Stomach (tissue), 9 donors: ENCODE results near the gene PRMT3. TPM values are rescaled to one million over a fixed set of nuclear protein-coding genes. Genes with fewer than 3 reads are reported as not detected.

ENCODE experiments used
- DNase-seq, 2 donors: peaks; one replicate each; pipeline versions ENCODE4 v3.0.0 to v3.0.0-alpha.2; 2013 to 2019
- H3K27ac ChIP-seq, 5 donors: fragments of 200-600 bp in 4 of 5; sonication (generic) in 4 of 5; one replicate each; pipeline ENCODE4 v1.5.1; 2013 to 2019; ENCODE audit warnings: mild to moderate bottlenecking in 1 of 5, moderate library complexity in 1 of 5
- H3K27me3 ChIP-seq, 3 donors: fragments of 200-600 bp; sonication (generic); one replicate each; pipeline ENCODE4 v1.5.1; 2017 to 2019; ENCODE audit warnings: mixed run types in 1 of 3
- H3K36me3 ChIP-seq, 4 donors: fragments of 200-600 bp; sonication (generic); 1 replicate in 3 of 4; 2 replicates in 1 of 4; pipeline ENCODE4 v1.5.1; 2016 to 2019
- H3K4me1 ChIP-seq, 4 donors: fragments of 200-600 bp; sonication (generic); one replicate each; pipeline ENCODE4 v1.5.1; 2016 to 2019
- H3K4me3 ChIP-seq, 4 donors: fragments of 200-600 bp; sonication (generic) in 3 of 4; one replicate each; pipeline ENCODE4 v1.5.1; 2016 to 2019; ENCODE audit warnings: mild to moderate bottlenecking in 1 of 4
- H3K9me3 ChIP-seq, 4 donors: fragments of 200-600 bp; sonication (generic); one replicate each; pipeline ENCODE4 v1.5.1; 2016 to 2019
- EP300 ChIP-seq: sonication (generic); formaldehyde crosslinking; IDR thresholded peaks from one replicate; pipeline ENCODE4 v1.6.1; 2017; ENCODE audit warnings: antibody characterized with exemption
- POLR2A ChIP-seq, 4 donors: fragments of 450-650 bp; IDR thresholded peaks; one replicate each; pipeline ENCODE4 v1.6.1; 2016; ENCODE audit warnings: antibody characterized with exemption in 4 of 4, control low read depth in 2 of 4, mild to moderate bottlenecking in 1 of 4, moderate library complexity in 1 of 4
- POLR2AphosphoS5 ChIP-seq, 3 donors: sonication (generic); formaldehyde crosslinking; IDR thresholded peaks; one replicate each; pipeline ENCODE4 v1.6.1; 2016; ENCODE audit warnings: antibody characterized with exemption in 3 of 3
- WGBS, 5 donors: extraction: QIAGEN DNeasy Blood & Tissue Kit in 3 of 5; methylation state at CpG; one replicate each; pipeline versions ENCODE4 v1.1.5 to v1.1.7; 2013 to 2018; 5-methylcytosine and 5-hydroxymethylcytosine counted together
- intact Hi-C: fragments of 100-400 bp; cut with DNase I; formaldehyde crosslinking; loops from one replicate; pipeline ENCODE4 v1.15.1; 2023; ENCODE audit warnings: low total_unique reads
- polyA plus RNA-seq, 3 donors: library from polyadenylated mRNA; stranded (reverse); fragments of 200-250 nt; gene quantifications; one replicate each; pipeline ENCODE4 v1.2.3, GENCODE V29; 2013
- total RNA-seq, 5 donors: library from RNA; depleted of rRNA; stranded (reverse); fragments of >200 nt; gene quantifications; one replicate each; pipeline versions ENCODE4 v1.1.0 to v1.2.3, GENCODE V29; 2014 to 2016
- TF ChIP-seq, protein P1 (sequence below), 7 experiments: fragments of 450-650 bp in 4 of 7; fragments of 200-600 bp in 3 of 7; sonication (generic) in 3 of 7; IDR thresholded peaks; one replicate each; pipeline ENCODE4 v1.5.1; 2016 to 2019; ENCODE audit warnings: antibody characterized with exemption in 7 of 7, control low read depth in 2 of 7, mild to moderate bottlenecking in 1 of 7
- donor health status: healthy with polysubstance abuse.
- donor health status: Bipolar disorder and iron deficiency.
- donor health status: healthy.

PRMT3 gene
- total and polyA plus RNA-seq, 8 donors: 4.7 to 54.5 (median 9.7) TPM

DNA sequence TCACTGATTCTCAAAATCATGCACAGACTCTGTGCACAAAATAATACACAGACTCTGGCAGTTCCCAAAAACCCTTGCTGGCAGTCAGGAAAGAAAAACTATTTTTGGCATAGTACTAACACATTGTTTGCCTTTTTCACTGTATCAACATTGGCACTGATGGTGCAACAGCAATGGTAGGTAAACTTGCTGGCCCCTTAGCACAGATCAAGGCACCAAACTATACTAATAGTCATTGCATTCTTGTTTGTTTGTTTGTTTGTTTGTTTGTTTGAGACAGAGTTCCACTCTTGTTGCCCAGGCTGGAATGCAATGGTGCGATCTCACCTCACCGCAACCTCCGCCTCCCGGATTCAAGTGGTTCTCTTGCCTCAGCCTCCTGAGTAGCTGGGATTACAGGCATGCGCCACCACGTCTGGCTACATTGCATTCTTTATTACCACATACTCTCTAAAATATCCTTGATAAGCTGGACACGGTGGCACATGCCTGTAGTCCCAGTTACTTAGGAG is 130.9 kb downstream of the PRMT3 start:
- Histone ChIP-seq H3K36me3 (no peaks in the 10 kb centered on the region), H3K4me1 (no peaks in the 10 kb centered on the region), H3K27me3 (no peaks in the 10 kb centered on the region), H3K27ac (no peak overlapping the region), H3K4me3 (no peak overlapping the region), H3K9me3 (no peaks in the 10 kb centered on the region)
- TF ChIP-seq, protein P1, sequence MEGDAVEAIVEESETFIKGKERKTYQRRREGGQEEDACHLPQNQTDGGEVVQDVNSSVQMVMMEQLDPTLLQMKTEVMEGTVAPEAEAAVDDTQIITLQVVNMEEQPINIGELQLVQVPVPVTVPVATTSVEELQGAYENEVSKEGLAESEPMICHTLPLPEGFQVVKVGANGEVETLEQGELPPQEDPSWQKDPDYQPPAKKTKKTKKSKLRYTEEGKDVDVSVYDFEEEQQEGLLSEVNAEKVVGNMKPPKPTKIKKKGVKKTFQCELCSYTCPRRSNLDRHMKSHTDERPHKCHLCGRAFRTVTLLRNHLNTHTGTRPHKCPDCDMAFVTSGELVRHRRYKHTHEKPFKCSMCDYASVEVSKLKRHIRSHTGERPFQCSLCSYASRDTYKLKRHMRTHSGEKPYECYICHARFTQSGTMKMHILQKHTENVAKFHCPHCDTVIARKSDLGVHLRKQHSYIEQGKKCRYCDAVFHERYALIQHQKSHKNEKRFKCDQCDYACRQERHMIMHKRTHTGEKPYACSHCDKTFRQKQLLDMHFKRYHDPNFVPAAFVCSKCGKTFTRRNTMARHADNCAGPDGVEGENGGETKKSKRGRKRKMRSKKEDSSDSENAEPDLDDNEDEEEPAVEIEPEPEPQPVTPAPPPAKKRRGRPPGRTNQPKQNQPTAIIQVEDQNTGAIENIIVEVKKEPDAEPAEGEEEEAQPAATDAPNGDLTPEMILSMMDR (IDR thresholded peaks at IDR 0.05): no peak
- TF ChIP-seq POLR2AphosphoS5 (IDR thresholded peaks at IDR 0.05) (no peak), POLR2A (IDR thresholded peaks at IDR 0.05) (no peak), EP300 (no peak)
- intact Hi-C loops: no loop called here
- whole genome bisulfite sequencing, 5 donors: 67 to 85% (median 72%) methylated on average over 7 of the region's 7 CpGs
- no peak for DNase-seq

DNA sequence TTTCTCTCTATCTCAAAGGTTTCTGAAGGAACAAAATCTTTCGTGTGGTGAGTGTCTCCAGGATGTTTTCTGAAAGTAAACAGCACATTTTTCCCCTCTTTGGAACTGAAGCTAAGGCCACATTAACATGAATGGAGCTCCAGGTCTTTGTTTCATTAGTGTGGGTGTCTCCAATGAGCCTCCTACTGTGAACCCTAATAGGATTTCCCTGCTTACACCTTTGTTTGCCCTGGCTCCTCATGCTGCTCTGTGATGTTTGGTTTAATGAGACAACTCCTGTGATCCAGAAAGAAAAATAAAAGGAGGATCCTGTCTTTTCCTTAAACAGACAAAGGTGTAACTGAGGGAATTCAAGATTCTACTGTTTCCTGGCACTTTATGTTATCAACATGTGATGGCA is 135.0 kb downstream of the PRMT3 start:
- 24 to 37% (median 27%) methylated on average over 1 of the region's 1 CpG for WGBS, 5 donors
- H3K4me1 ChIP-seq: no peaks in the 10 kb centered on the region
- H3K9me3 ChIP-seq: no peaks in the 10 kb centered on the region
- no peak overlapping the region for H3K27ac ChIP-seq
- intact Hi-C loops: no loop called here
- no peaks in the 10 kb centered on the region for H3K27me3 ChIP-seq
- H3K4me3 ChIP-seq: no peak overlapping the region
- TF ChIP-seq, protein P1 (IDR thresholded peaks at IDR 0.05): no peak
- no peak for TF ChIP-seq POLR2AphosphoS5 (IDR thresholded peaks at IDR 0.05)
- DNase-seq: no peak
- H3K36me3 ChIP-seq: no peaks in the 10 kb centered on the region

DNA sequence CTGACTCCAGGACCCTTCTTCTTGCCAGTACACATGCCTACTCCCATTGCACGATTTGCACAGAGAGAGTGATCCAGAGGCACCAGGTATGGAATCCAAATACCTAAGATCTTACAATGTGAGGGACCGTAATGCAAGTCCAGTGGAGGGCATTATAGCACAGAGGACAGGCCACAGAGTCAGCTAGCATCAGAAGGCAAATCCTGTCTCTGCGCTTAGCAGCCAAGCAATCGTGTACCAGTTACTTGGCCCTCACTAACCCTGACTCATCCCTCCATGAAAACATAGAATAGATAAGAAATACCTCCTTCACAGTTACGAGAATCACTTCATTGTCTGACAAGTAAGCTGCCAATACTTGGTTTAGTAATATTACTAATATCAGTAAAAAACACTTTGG is 142.2 kb downstream of the PRMT3 start:
- WGBS, 5 donors: 74 to 81% (median 77%) methylated on average over 5 of the region's 5 CpGs
- TF ChIP-seq, protein P1 (IDR thresholded peaks at IDR 0.05): no peak
- TF ChIP-seq POLR2AphosphoS5 (IDR thresholded peaks at IDR 0.05): no peak
- no peak for TF ChIP-seq EP300
- TF ChIP-seq POLR2A (IDR thresholded peaks at IDR 0.05): no peak
- DNase-seq: no peak
- Histone ChIP-seq H3K27me3 (peaks cover 0 to 4% (median 2%) of the 10 kb centered on the region in 3 donors), H3K4me3 (no peak overlapping the region), H3K27ac (no peak overlapping the region), H3K9me3 (no peaks in the 10 kb centered on the region), H3K4me1 (peaks cover 0 to 9% (median 0%) of the 10 kb centered on the region in 4 donors), H3K36me3 (no peaks in the 10 kb centered on the region)
- intact Hi-C loops: no loop called here

DNA sequence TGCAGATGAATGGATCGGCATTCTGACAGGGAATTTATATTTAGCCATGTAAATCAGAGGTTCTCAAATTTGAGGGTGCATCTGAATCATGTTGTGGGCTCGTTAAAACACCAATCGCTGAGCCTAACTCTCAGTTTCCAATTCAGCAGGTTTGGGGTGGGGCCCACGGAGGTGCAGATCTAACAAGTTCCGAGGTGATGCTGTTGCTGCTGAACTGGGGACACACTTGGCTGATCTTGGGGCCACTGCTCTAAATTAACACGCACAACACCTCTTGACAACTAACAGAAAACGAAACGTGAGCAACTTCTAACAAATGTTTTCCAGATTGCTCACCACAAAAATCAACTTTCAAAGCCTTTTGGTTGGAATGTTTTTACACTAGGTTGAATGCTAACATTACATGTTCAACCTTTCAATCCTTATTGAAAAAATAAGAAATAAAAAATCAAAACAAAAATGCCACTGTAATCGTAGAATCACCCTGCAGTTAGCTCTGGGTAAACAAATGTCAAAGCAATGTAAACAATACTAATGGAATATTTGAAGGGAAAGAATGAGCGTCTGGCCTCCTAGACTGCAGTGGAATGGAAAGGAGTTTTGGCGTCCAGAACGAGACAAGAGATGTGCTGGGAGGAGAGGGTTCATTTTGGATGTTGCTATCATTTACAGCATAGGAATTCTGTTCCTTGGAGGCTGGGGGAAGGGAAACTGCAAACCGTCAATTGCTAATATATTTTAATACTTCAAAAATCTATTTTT is 143.6 kb downstream of the PRMT3 start:
- peaks cover 0 to 9% (median 0%) of the 10 kb centered on the region in 4 donors for H3K4me1 ChIP-seq
- no peak overlapping the region for H3K27ac ChIP-seq
- no peak overlapping the region for H3K4me3 ChIP-seq
- H3K27me3 ChIP-seq: peaks cover 0 to 16% (median 6%) of the 10 kb centered on the region in 3 donors
- WGBS, 5 donors: 30 to 42% (median 37%) methylated on average over 13 of the region's 13 CpGs
- intact Hi-C loops: no loop called here
- no peak for DNase-seq
- no peaks in the 10 kb centered on the region for H3K9me3 ChIP-seq
- TF ChIP-seq EP300 (no peak), POLR2A (IDR thresholded peaks at IDR 0.05) (no peak), POLR2AphosphoS5 (IDR thresholded peaks at IDR 0.05) (no peak)
- TF ChIP-seq, protein P1 (IDR thresholded peaks at IDR 0.05): no peak
- no peaks in the 10 kb centered on the region for H3K36me3 ChIP-seq
